Left lung (tissue), 10 donors: ENCODE results near the gene SAMD4B. TPM values are rescaled to one million over a fixed set of nuclear protein-coding genes. Genes with fewer than 3 reads are reported as not detected.

Source experiments
- ATAC-seq: fragments of 200-7000 bp; cut with Tn5 transposase; one replicate; pipeline ENCODE4 v1.9.1; 2020; ENCODE audit warnings: moderate library complexity
- DNase-seq, 4 donors: peaks; one replicate each; pipeline ENCODE4 v3.0.0-alpha.2; 2013 to 2020
- H3K27ac ChIP-seq, 2 donors: fragments of 200-600 bp; sonication (generic) in 1 of 2; one replicate each; pipeline versions ENCODE4 v1.5.0 to v1.8.0; 2020 to 2021
- H3K27me3 ChIP-seq, 2 donors: fragments of 200-600 bp; sonication (generic) in 1 of 2; one replicate each; pipeline versions ENCODE4 v1.5.0 to v1.8.0; 2020 to 2021
- H3K36me3 ChIP-seq, 2 donors: fragments of 200-600 bp; sonication (generic) in 1 of 2; one replicate each; pipeline versions ENCODE4 v1.5.0 to v1.8.0; 2020 to 2021
- H3K4me1 ChIP-seq, 2 donors: fragments of 200-600 bp; one replicate each; pipeline ENCODE4 v1.8.0; 2021
- H3K4me3 ChIP-seq, 2 donors: fragments of 200-600 bp; sonication (generic) in 1 of 2; one replicate each; pipeline versions ENCODE4 v1.5.0 to v1.8.0; 2020 to 2021; ENCODE audit warnings: mild to moderate bottlenecking in 1 of 2
- H3K9me3 ChIP-seq, 2 donors: fragments of 200-600 bp; sonication (generic) in 1 of 2; one replicate each; pipeline versions ENCODE4 v1.5.0 to v1.8.0; 2020 to 2021
- CTCF ChIP-seq, 2 donors: fragments of 200-600 bp; sonication (generic) in 1 of 2; IDR thresholded peaks; one replicate each; pipeline versions ENCODE4 v1.5.0 to v1.8.0; 2021; ENCODE audit warnings: antibody characterized with exemption in 2 of 2
- intact Hi-C, 2 donors: fragments of 100-400 bp; cut with DNase I; formaldehyde crosslinking; loops; one replicate each; pipeline versions ENCODE4 v1.11.2 to v1.14.2; 2022
- polyA plus RNA-seq, 6 donors: library from polyadenylated mRNA; unstranded; fragments of 120-200 nt; gene quantifications; one replicate each; pipeline ENCODE4 v1.2.1, GENCODE V29; 2013; ENCODE audit not compliant: insufficient read length in 6 of 6
- total RNA-seq, 2 donors: library from RNA; stranded (reverse); fragmentation: NEBNext Ultra II Directional; extraction: Animal tissue kit (Norgen Biotek cat#: 25700); gene quantifications; one replicate each; pipeline ENCODE4 v1.2.1, GENCODE V29; 2021
- donor health status: DM: no; HTN: yes; CAD: no.
- donor health status: DM: no; HTN: no; CAD: no.

Gene SAMD4B
- total and polyA plus RNA-seq, 8 donors = 74.1 to 127 (median 107) TPM

- DNase-seq (no peak), ATAC-seq (no peak)
- H3K4me3 ChIP-seq = no peak overlapping the region
- H3K36me3 ChIP-seq = peaks cover 0 to 53% of the 10 kb centered on the region in 2 donors
- intact Hi-C loops = no loop called here
- H3K27ac ChIP-seq = no peak overlapping the region
- no peak for TF ChIP-seq CTCF (IDR thresholded peaks at IDR 0.05)
- peaks cover 0 to 40% of the 10 kb centered on the region in 2 donors for H3K4me1 ChIP-seq
- H3K27me3 ChIP-seq = peaks cover 0 to 10% of the 10 kb centered on the region in 2 donors
- no peaks in the 10 kb centered on the region for H3K9me3 ChIP-seq
Observed at GRCh38 chr19:39417463-39418181, 75.4 kb downstream of the SAMD4B start.

DNA sequence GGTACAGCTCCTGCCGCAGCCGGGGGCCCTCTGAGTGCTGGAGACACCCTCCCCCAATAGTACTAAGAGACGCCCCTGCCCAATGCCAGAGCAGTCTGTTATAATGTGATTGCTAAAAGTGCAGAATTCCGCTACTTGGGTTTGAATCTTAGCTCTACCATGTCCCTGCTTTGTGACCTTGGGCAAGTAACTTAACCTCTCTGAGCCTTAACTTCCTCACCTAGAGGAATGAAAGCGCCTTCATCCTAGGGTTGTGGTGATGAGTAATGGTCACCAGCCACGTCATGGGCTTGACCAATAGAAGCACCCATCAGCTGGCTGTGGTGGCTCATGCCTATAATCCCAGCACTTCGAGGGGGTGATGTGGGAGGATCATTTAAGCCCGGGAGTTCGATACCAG lies 76.8 kb downstream of the SAMD4B start:
- H3K27me3 ChIP-seq = no peaks in the 10 kb centered on the region
- H3K4me1 ChIP-seq = peaks cover 0 to 27% of the 10 kb centered on the region in 2 donors
- peaks cover 0 to 67% of the 10 kb centered on the region in 2 donors for H3K36me3 ChIP-seq
- DNase-seq (no peak), ATAC-seq (no peak)
- TF ChIP-seq CTCF (IDR thresholded peaks at IDR 0.05) = no peak
- H3K27ac ChIP-seq = no peak overlapping the region
- no peak overlapping the region for H3K4me3 ChIP-seq
- H3K9me3 ChIP-seq = no peaks in the 10 kb centered on the region
- intact Hi-C loops = no loop called here

GRCh38 chr19:39420769-39421168 lies 78.5 kb downstream of the SAMD4B start:
- no peak for ATAC-seq
- H3K36me3 ChIP-seq = peaks cover 0 to 80% of the 10 kb centered on the region in 2 donors

DNA sequence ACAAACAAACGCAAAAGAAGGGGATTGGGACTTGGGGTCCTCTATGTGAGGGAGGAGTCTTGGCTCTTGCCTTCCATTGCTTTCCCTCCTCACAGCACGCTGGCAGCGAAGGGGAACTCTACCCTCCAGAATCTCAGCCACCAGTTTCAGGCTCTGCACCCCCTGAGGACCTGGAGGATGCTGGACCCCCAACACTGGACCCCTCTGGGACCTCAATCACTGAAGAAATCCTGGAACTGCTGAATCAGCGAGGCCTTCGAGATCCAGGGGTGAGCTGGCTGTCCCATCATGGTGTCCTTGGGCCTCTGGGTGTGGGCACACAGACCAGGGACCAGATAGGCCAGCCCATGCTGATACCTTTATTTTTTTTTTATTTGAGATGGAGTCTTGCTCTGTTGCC lies 79.8 kb downstream of the SAMD4B start:
- DNase-seq = no peak
- H3K36me3 ChIP-seq = peaks cover 0 to 77% of the 10 kb centered on the region in 2 donors
- H3K4me3 ChIP-seq = no peak overlapping the region
- H3K27me3 ChIP-seq = no peaks in the 10 kb centered on the region
- no peak overlapping the region for H3K27ac ChIP-seq
- intact Hi-C loops = no loop called here
- no peaks in the 10 kb centered on the region for H3K9me3 ChIP-seq
- TF ChIP-seq CTCF (IDR thresholded peaks at IDR 0.05) = no peak
- no peak for ATAC-seq
- no peaks in the 10 kb centered on the region for H3K4me1 ChIP-seq

More at GRCh38 chr19:39420769-39421168, 78.5 kb downstream of the SAMD4B start:
- DNase-seq = peak in 1 of 4 donors; percentile 61
- intact Hi-C loops = no loop called here
- Histone ChIP-seq H3K9me3 (no peaks in the 10 kb centered on the region), H3K4me1 (peaks cover 0 to 9% of the 10 kb centered on the region in 2 donors), H3K4me3 (no peak overlapping the region), H3K27ac (no peak overlapping the region), H3K27me3 (no peaks in the 10 kb centered on the region)
- TF ChIP-seq CTCF (IDR thresholded peaks at IDR 0.05) = no peak

DNA sequence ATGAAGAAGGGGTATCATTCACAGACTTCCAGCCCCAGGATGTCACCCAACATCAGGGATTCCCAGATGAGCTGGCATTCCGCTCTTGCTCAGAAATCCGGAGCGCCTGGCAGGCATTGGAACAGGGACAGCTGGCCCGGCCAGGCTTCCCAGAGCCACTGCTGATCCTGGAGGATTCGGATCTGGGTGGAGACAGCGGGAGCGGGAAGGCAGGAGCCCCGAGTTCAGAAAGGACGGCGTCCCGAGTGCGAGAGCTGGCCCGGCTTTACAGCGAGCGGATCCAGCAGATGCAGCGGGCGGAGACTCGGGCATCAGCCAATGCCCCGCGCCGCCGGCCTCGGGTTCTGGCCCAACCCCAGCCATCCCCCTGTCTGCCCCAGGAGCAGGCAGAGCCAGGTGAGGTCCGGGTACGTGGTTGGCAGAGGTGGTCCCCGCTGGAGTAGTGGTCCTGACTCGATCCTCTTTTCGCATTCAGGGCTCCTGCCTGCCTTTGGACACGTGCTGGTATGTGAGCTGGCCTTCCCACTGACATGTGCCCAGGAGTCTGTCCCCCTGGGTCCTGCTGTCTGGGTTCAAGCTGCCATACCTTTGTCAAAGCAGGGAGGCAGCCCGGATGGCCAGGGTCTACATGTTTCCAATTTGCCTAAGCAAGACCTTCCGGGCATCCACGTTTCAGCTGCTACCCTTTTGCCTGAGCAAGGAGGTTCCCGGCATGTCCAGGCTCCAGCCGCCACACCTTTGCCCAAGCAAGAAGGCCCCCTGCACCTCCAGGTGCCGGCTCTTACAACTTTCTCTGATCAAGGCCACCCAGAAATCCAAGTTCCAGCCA lies 81.3 kb downstream of the SAMD4B start:
- ATAC-seq (no peak), DNase-seq (peak in 1 of 4 donors; percentile 76)
- no peak overlapping the region for H3K27ac ChIP-seq
- H3K4me3 ChIP-seq = no peak overlapping the region
- H3K36me3 ChIP-seq = peaks cover 0 to 62% of the 10 kb centered on the region in 2 donors
- intact Hi-C loops = no loop called here
- no peaks in the 10 kb centered on the region for H3K9me3 ChIP-seq
- peaks cover under 1 to 5% of the 10 kb centered on the region in 2 donors for H3K4me1 ChIP-seq
- H3K27me3 ChIP-seq = no peaks in the 10 kb centered on the region
- no peak for TF ChIP-seq CTCF (IDR thresholded peaks at IDR 0.05)
